ENCODE measurements around the gene EML2. TPM values are rescaled to one million over a fixed set of nuclear protein-coding genes. Genes with fewer than 3 reads are reported as not detected.

EML2 gene
- total RNA-seq, 4 donors from 2014 or later = 40.8 to 64.3 (median 60.0) TPM

- no peaks in the 10 kb centered on the region for H3K9me3 ChIP-seq
- intact Hi-C loops (cut with DNase I; ENCODE audit: low total_unique reads) = no loop called here
- 22% methylated on average over 7 of the region's 7 CpGs; no CpG with 5 or more reads in 1 of the 2 donors for WGBS, 2 donors (ENCODE audit: low coverage in 1 of 2)
- no peak for DNase-seq
- no peaks in the 10 kb centered on the region for H3K36me3 ChIP-seq
- in situ Hi-C loops (cut with MboI; ENCODE audit: low pct_ligation_motif_present in 1 of 4, low pct_unique_long_range_greater_than_20kb in 1 of 4, low sequenced_read_pairs in 3 of 4) = no loop called here
- H3K4me3 ChIP-seq = peak overlapping the region; percentile 19 to 74 (median 68)
- H3K27ac ChIP-seq = peak overlapping the region; percentile 96 to 99 (median 97)
- TF ChIP-seq POLR2A (IDR thresholded peaks at IDR 0.05) = no peak
- no peak for TF ChIP-seq CTCF (IDR thresholded peaks at IDR 0.05)
- TF ChIP-seq POLR2AphosphoS5 (IDR thresholded peaks at IDR 0.05) = no peak
- no peak for TF ChIP-seq EP300 (IDR thresholded peaks at IDR 0.05; ENCODE audit: low read depth)
- H3K4me1 ChIP-seq = peaks cover 5 to 15% (median 9%) of the 10 kb centered on the region in 4 donors
- H3K27me3 ChIP-seq = peaks cover 3% of the 10 kb centered on the region
Observed at GRCh38 chr19:45585158-45585577, 54.0 kb downstream of the EML2 start.

GRCh38 chr19:45584332-45585157, 54.7 kb downstream of the EML2 start, which contains the start of gene OPA3:
Gene OPA3 (minus strand): TSS chr19:45584802. CDS start chr19:45584764, 38 bp downstream.
- peak; percentile 100 for DNase-seq
- in situ Hi-C loops (cut with MboI; ENCODE audit: low pct_ligation_motif_present in 1 of 4, low pct_unique_long_range_greater_than_20kb in 1 of 4, low sequenced_read_pairs in 3 of 4) = no loop called here
- TF ChIP-seq CTCF (IDR thresholded peaks at IDR 0.05) (peak in 3 of 5 experiments; percentile 12 to 40 (median 37)), EP300 (IDR thresholded peaks at IDR 0.05; ENCODE audit: low read depth) (peak; percentile 94), POLR2AphosphoS5 (IDR thresholded peaks at IDR 0.05) (peak; percentile 67 to 83 (median 76)), POLR2A (IDR thresholded peaks at IDR 0.05) (peak; percentile 67)
- Histone ChIP-seq H3K4me3 (peak within 1 kb of the TSS; percentile 63 to 75 (median 74)), H3K9me3 (no peaks in the 10 kb centered on the region), H3K36me3 (no peaks in the 10 kb centered on the region), H3K27ac (peak within 1 kb of the TSS; percentile 96 to 99 (median 97)), H3K4me1 (peaks cover 5 to 15% (median 9%) of the 10 kb centered on the region in 4 donors), H3K27me3 (no peaks in the 10 kb centered on the region)
- 0% methylated on average over 3 to 47 of the region's 63 CpGs for WGBS, 2 donors (ENCODE audit: low coverage in 1 of 2)
- intact Hi-C loops (cut with DNase I; ENCODE audit: low total_unique reads) = no loop called here

- no peak for TF ChIP-seq POLR2AphosphoS5 (IDR thresholded peaks at IDR 0.05)
- TF ChIP-seq CTCF (IDR thresholded peaks at IDR 0.05) = no peak
- TF ChIP-seq POLR2A (IDR thresholded peaks at IDR 0.05) = no peak
- TF ChIP-seq EP300 (IDR thresholded peaks at IDR 0.05; ENCODE audit: low read depth) = no peak
- Histone ChIP-seq H3K36me3 (no peaks in the 10 kb centered on the region), H3K27ac (no peak overlapping the region), H3K4me1 (peaks cover 13 to 39% (median 31%) of the 10 kb centered on the region in 4 donors), H3K27me3 (no peaks in the 10 kb centered on the region), H3K4me3 (no peak overlapping the region), H3K9me3 (no peaks in the 10 kb centered on the region)
- intact Hi-C loops (cut with DNase I; ENCODE audit: low total_unique reads) (no loop called here), in situ Hi-C loops (cut with MboI; ENCODE audit: low pct_ligation_motif_present in 1 of 4, low pct_unique_long_range_greater_than_20kb in 1 of 4, low sequenced_read_pairs in 3 of 4) (no loop called here)
- no peak for DNase-seq
- WGBS, 2 donors (ENCODE audit: low coverage in 1 of 2) = 86 to 94% methylated on average over 3 to 7 of the region's 7 CpGs
Observed at GRCh38 chr19:45581576-45581975, 57.6 kb downstream of the EML2 start.

GRCh38 chr19:45578861-45579260, 60.3 kb downstream of the EML2 start:
- H3K9me3 ChIP-seq = no peaks in the 10 kb centered on the region
- in situ Hi-C loops (cut with MboI; ENCODE audit: low pct_ligation_motif_present in 1 of 4, low pct_unique_long_range_greater_than_20kb in 1 of 4, low sequenced_read_pairs in 3 of 4) (no loop called here), intact Hi-C loops (cut with DNase I; ENCODE audit: low total_unique reads) (no loop called here)
- 73 to 76% methylated on average over 5 of the region's 5 CpGs for WGBS, 2 donors (ENCODE audit: low coverage in 1 of 2)
- no peaks in the 10 kb centered on the region for H3K27me3 ChIP-seq
- DNase-seq = no peak
- peaks cover 9 to 47% (median 38%) of the 10 kb centered on the region in 4 donors for H3K4me1 ChIP-seq
- TF ChIP-seq CTCF (IDR thresholded peaks at IDR 0.05) (no peak), POLR2A (IDR thresholded peaks at IDR 0.05) (no peak), EP300 (IDR thresholded peaks at IDR 0.05; ENCODE audit: low read depth) (no peak), POLR2AphosphoS5 (IDR thresholded peaks at IDR 0.05) (no peak)
- no peak overlapping the region for H3K4me3 ChIP-seq
- H3K27ac ChIP-seq = peak overlapping the region; percentile 78 to 87 (median 84)
- no peaks in the 10 kb centered on the region for H3K36me3 ChIP-seq

Measured in transverse colon (tissue), 4 donors.